CD14-positive monocyte (primary cell): Measurements from ENCODE around the gene ADAM19. TPM values are rescaled to one million over a fixed set of nuclear protein-coding genes. Genes with fewer than 3 reads are reported as not detected.

Source experiments
- DNase-seq, 3 donors: peaks; one replicate each; pipeline ENCODE4 v3.0.0-alpha.2; 2011 to 2022
- H2AFZ ChIP-seq: 2 replicates; pipeline ENCODE4 v1.6.0; 2012; ENCODE audit warnings: mild to moderate bottlenecking, low read depth, low read length, inconsistent platforms; ENCODE audit not compliant: insufficient read depth, poor library complexity, severe bottlenecking
- H3K27ac ChIP-seq, 2 donors: 1 replicate in 1 of 2; 2 replicates in 1 of 2; pipeline ENCODE4 v1.5.1; 2012 to 2013; ENCODE audit warnings: low read length in 2 of 2, control low read depth in 1 of 2, inconsistent platforms in 1 of 2, low read depth in 1 of 2, mild to moderate bottlenecking in 1 of 2
- H3K27me3 ChIP-seq, 2 donors: one replicate each; pipeline versions ENCODE4 v1.6.0 to v1.6.1; 2011 to 2013; ENCODE audit warnings: low read length in 2 of 2; ENCODE audit not compliant: control insufficient read depth in 2 of 2, insufficient read depth in 2 of 2
- H3K36me3 ChIP-seq, 2 donors: replicated peaks in 1 of 2; 1 replicate in 1 of 2; 2 replicates in 1 of 2; pipeline versions ENCODE4 v1.5.1 to v1.6.1; 2012 to 2013; ENCODE audit warnings: low read length in 2 of 2, control low read depth in 1 of 2, inconsistent platforms in 1 of 2, mild to moderate bottlenecking in 1 of 2; ENCODE audit not compliant: insufficient read depth in 2 of 2, control insufficient read depth in 1 of 2
- H3K4me1 ChIP-seq, 2 donors: 1 replicate in 1 of 2; 2 replicates in 1 of 2; pipeline versions ENCODE4 v1.5.1 to v1.6.1; 2012 to 2013; ENCODE audit warnings: low read length in 2 of 2, control low read depth in 1 of 2, inconsistent platforms in 1 of 2, mild to moderate bottlenecking in 1 of 2, moderate library complexity in 1 of 2; ENCODE audit not compliant: insufficient read depth in 2 of 2, control insufficient read depth in 1 of 2
- H3K4me2 ChIP-seq: replicated peaks from 2 replicates; pipeline ENCODE3; 2012; ENCODE audit warnings: low read length, moderate library complexity, mild to moderate bottlenecking; ENCODE audit not compliant: poor library complexity, severe bottlenecking; ENCODE audit errors: extremely low read depth
- H3K4me3 ChIP-seq, 3 experiments: fragments of 200-600 bp in 1 of 3; sonication (generic) in 1 of 3; replicated peaks in 1 of 3; 1 replicate in 2 of 3; 2 replicates in 1 of 3; pipeline ENCODE4 v1.5.1; 2011 to 2013; ENCODE audit warnings: low read length in 3 of 3, mild to moderate bottlenecking in 3 of 3, control low read depth in 2 of 3, low read depth in 2 of 3, inconsistent platforms in 1 of 3, moderate library complexity in 1 of 3
- H3K79me2 ChIP-seq: 2 replicates; pipeline ENCODE4 v1.6.0; 2012; ENCODE audit warnings: mild to moderate bottlenecking, control low read depth, inconsistent platforms, low read length, moderate library complexity; ENCODE audit not compliant: insufficient read depth
- H3K9ac ChIP-seq: 2 replicates; pipeline ENCODE4 v1.6.0; 2017; ENCODE audit warnings: low read length, mild to moderate bottlenecking; ENCODE audit not compliant: insufficient read depth, poor library complexity, severe bottlenecking
- H3K9me3 ChIP-seq, 2 donors: replicated peaks in 1 of 2; 1 replicate in 1 of 2; 2 replicates in 1 of 2; pipeline versions ENCODE4 v1.5.1 to v1.6.1; 2012 to 2013; ENCODE audit warnings: low read length in 2 of 2, control low read depth in 1 of 2; ENCODE audit not compliant: control insufficient read depth in 1 of 2, insufficient read depth in 1 of 2
- H4K20me1 ChIP-seq: 2 replicates; pipeline ENCODE4 v1.6.0; 2012; ENCODE audit warnings: mild to moderate bottlenecking, low read length, control low read depth, moderate library complexity; ENCODE audit not compliant: insufficient read depth
- H3K27ac Mint-ChIP-seq, 7 donors: one replicate each; pipeline ENCODE4 v1.8.0; 2020; ENCODE audit warnings: mild to moderate bottlenecking in 7 of 7, mixed read lengths in 7 of 7, moderate library complexity in 6 of 7, inconsistent platforms in 2 of 7
- H3K27me3 Mint-ChIP-seq, 3 donors: one replicate each; pipeline ENCODE4 v1.8.0; 2021 to 2022; ENCODE audit warnings: low read depth in 3 of 3, mild to moderate bottlenecking in 3 of 3, mixed read lengths in 3 of 3, moderate library complexity in 3 of 3, inconsistent platforms in 1 of 3
- H3K36me3 Mint-ChIP-seq, 2 donors: one replicate each; pipeline ENCODE4 v1.8.0; 2020; ENCODE audit warnings: mixed read lengths in 2 of 2, inconsistent platforms in 1 of 2, mild to moderate bottlenecking in 1 of 2
- H3K4me1 Mint-ChIP-seq: one replicate; pipeline ENCODE4 v1.8.0; 2020; ENCODE audit warnings: mild to moderate bottlenecking, mixed read lengths
- H3K4me3 Mint-ChIP-seq, 2 donors: one replicate each; pipeline ENCODE4 v1.8.0; 2020; ENCODE audit warnings: mild to moderate bottlenecking in 2 of 2, mixed read lengths in 2 of 2, moderate library complexity in 1 of 2
- H3K9me3 Mint-ChIP-seq, 7 donors: one replicate each; pipeline ENCODE4 v1.8.0; 2020 to 2022; ENCODE audit warnings: mixed read lengths in 7 of 7, mild to moderate bottlenecking in 6 of 7, moderate library complexity in 6 of 7, inconsistent platforms in 2 of 7
- WGBS: methylation state at CpG from one replicate; pipeline ENCODE4 v1.1.5; 2013; ENCODE audit warnings: missing lambda C conversion rate; ENCODE audit not compliant: insufficient coverage; 5-methylcytosine and 5-hydroxymethylcytosine counted together
- intact Hi-C, 2 donors: fragments of 100-400 bp; cut with micrococcal nuclease; formaldehyde crosslinking; loops; one replicate each; pipeline versions ENCODE4 v1.15.0 to v1.15.1; 2023
- polyA plus RNA-seq, 3 donors: library from polyadenylated mRNA; depleted of rRNA in 1 of 3; unstranded in 2 of 3; stranded (reverse) in 1 of 3; fragments of 300-500 nt in 2 of 3; fragments of >200 nt in 1 of 3; fragmentation: Illumina TruSeq in 2 of 3; gene quantifications; 1 replicate in 2 of 3; 2 replicates in 1 of 3; pipeline ENCODE4 v1.2.3, GENCODE V29; 2012 to 2021
- TF ChIP-seq, protein P1 (sequence below): fragments of 200-600 bp; IDR thresholded peaks from one replicate; pipeline ENCODE4 v1.8.0; 2022; ENCODE audit warnings: antibody characterized with exemption, mild to moderate bottlenecking

The ADAM19 gene
- polyA plus RNA-seq, 3 donors, result 3.0 to 12.7 (median 6.2) TPM

DNA sequence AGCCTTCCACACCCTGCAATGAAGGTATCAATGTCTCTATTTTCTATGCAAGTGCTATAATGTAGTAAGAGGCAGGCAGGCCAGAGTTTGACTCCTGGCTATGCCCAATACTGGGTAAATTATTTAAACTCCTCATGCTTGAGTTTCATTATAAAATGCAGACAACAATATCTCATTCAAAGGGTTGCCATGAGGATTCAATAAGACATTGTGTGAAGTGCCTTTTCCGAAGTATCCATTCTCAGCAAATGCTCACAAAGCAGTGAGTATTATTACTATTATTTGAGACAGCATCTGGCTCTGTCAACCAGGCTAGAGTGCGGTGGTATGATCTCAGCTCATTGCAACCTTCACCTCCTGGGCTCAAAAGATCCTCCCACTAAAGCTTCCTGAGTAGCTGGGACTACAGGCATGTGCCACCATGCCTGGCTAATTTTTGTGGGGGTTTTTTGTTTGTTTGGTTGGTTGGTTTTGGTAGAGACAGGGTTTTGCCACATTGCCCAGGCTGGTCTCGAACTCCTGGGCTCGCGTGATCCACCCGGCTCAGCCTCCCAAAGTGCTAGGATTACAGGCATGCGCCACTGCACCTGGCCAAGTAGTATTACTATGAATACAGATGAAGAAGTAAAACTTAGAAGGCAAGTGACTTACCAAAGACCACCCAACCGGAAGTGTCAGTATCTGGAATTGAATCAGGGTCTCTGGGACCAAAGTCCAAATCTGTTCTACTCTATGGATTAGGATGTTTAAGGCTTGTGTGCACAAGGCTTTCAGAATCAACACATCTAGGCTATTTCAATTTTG is 18.8 kb downstream of the ADAM19 start:
- Mint-ChIP-seq H3K4me1 (peaks cover 63% of the 10 kb centered on the region), H3K27me3 (no peaks in the 10 kb centered on the region), H3K36me3 (peaks cover 21 to 32% of the 10 kb centered on the region in 2 donors), H3K4me3 (no peak overlapping the region), H3K9me3 (no peaks in the 10 kb centered on the region), H3K27ac (peak overlapping the region in 2 of 7 donors; percentile 25 to 68)
- Histone ChIP-seq H3K79me2 (peaks cover 40% of the 10 kb centered on the region), H3K27ac (no peak overlapping the region), H3K9me3 (no peaks in the 10 kb centered on the region), H3K36me3 (peaks cover 0 to 13% of the 10 kb centered on the region in 2 donors), H3K4me1 (peaks cover 58 to 73% of the 10 kb centered on the region in 2 donors), H3K27me3 (no peaks in the 10 kb centered on the region), H3K4me3 (no peak overlapping the region), H2AFZ (no peak overlapping the region), H4K20me1 (peaks cover 4% of the 10 kb centered on the region), H3K9ac (no peak overlapping the region), H3K4me2 (no peak overlapping the region)
- DNase-seq, result no peak
- TF ChIP-seq, protein P1, sequence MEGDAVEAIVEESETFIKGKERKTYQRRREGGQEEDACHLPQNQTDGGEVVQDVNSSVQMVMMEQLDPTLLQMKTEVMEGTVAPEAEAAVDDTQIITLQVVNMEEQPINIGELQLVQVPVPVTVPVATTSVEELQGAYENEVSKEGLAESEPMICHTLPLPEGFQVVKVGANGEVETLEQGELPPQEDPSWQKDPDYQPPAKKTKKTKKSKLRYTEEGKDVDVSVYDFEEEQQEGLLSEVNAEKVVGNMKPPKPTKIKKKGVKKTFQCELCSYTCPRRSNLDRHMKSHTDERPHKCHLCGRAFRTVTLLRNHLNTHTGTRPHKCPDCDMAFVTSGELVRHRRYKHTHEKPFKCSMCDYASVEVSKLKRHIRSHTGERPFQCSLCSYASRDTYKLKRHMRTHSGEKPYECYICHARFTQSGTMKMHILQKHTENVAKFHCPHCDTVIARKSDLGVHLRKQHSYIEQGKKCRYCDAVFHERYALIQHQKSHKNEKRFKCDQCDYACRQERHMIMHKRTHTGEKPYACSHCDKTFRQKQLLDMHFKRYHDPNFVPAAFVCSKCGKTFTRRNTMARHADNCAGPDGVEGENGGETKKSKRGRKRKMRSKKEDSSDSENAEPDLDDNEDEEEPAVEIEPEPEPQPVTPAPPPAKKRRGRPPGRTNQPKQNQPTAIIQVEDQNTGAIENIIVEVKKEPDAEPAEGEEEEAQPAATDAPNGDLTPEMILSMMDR, result no peak
- intact Hi-C loops, result loop anchor here in 1 of 2 donors (10.0 kb wide), 1 partner anchor 48 kb away; no protein-coding TSS in a partner anchor
- 96% methylated on average over 4 of the region's 8 CpGs for WGBS

DNA sequence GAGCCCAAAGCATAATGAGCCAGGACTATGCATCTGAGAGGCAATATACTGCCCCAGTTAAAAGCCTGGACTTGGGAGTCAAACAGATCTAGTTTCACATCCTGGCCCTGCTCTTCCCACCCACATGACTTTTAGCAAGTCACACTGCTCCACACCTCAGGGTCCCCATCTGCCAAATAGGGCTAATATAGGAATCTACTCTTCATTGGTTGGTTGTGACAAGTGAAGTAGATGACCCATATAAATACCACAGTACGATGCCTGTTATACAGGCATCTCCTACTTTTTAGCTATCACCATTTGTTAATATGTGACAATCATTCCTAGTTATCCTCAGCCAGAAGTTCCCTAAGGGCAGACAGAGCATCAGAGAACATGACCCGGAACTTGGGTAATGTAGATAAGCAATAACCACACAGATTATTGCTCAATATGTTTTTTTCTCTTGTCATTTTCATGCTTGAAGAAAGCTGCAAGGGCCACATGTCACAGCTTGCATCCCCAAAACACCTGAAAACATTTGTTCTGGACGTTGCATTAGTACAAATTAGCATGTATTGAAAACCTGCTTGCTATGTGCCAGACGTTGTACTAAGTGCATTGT is 20.4 kb downstream of the ADAM19 start:
- peak overlapping the region; percentile 81 to 97 (median 94) for H3K27ac Mint-ChIP-seq
- Histone ChIP-seq H3K4me1 (peaks cover 43 to 56% of the 10 kb centered on the region in 2 donors), H3K79me2 (peaks cover 41% of the 10 kb centered on the region), H3K27ac (peak overlapping the region; percentile 27 to 66), H3K9ac (no peak overlapping the region), H3K4me3 (peak overlapping the region in 1 of 3 experiments; percentile 38), H4K20me1 (peaks cover 4% of the 10 kb centered on the region), H3K4me2 (peak overlapping the region; percentile 47), H2AFZ (no peak overlapping the region), H3K36me3 (peaks cover 0 to 10% of the 10 kb centered on the region in 2 donors), H3K27me3 (no peaks in the 10 kb centered on the region), H3K9me3 (no peaks in the 10 kb centered on the region)
- peaks cover 0 to 2% (median 0%) of the 10 kb centered on the region in 7 donors for H3K9me3 Mint-ChIP-seq
- H3K4me1 Mint-ChIP-seq, result peaks cover 48% of the 10 kb centered on the region
- intact Hi-C loops, result loop anchor here in 1 of 2 donors (10.0 kb wide), 1 partner anchor 50 kb away; no protein-coding TSS in a partner anchor
- WGBS, result no CpG with 5 or more reads among the region's 4 CpGs
- peak overlapping the region in 1 of 2 donors; percentile 65 for H3K4me3 Mint-ChIP-seq
- H3K27me3 Mint-ChIP-seq, result no peaks in the 10 kb centered on the region
- TF ChIP-seq, protein P1, result no peak
- peaks cover 13 to 36% of the 10 kb centered on the region in 2 donors for H3K36me3 Mint-ChIP-seq
- DNase-seq, result peak; percentile 38 to 77 (median 71)
